MCF 10A (cell line): ENCODE data around the gene STK24. TPM values are rescaled to one million over a fixed set of nuclear protein-coding genes. Genes with fewer than 3 reads are reported as not detected.

Experiments used
- BruUV-seq: library from RNA; stranded (reverse); fragments of 400-500 nt; replicated peaks from 2 replicates; lab custom pipeline; 2021; lab: Mats Ljungman, UMichigan
- CTCF ChIA-PET: fragments of 300-600 bp; sonication (Branson Sonifier 250); formaldehyde crosslinking; extraction: SDS; loops from one replicate; lab custom pipeline; 2021; ENCODE audit warnings: antibody characterized with exemption, inconsistent platforms; lab: Yijun Ruan, JAX
- POLR2A ChIA-PET: fragments of 300-600, 350-650 bp; sonication (Branson Sonifier 250); formaldehyde crosslinking; extraction: SDS; loops from one replicate; lab custom pipeline; 2020; ENCODE audit warnings: antibody characterized with exemption, inconsistent platforms; lab: Yijun Ruan, JAX
- DNase-seq: peaks from one replicate; pipeline ENCODE4 v3.0.0-alpha.2; 2018; ENCODE audit not compliant: unreplicated experiment
- H3K27ac Mint-ChIP-seq: one replicate; pipeline ENCODE4 v1.8.0; 2022; ENCODE audit warnings: mild to moderate bottlenecking, low read depth, mixed read lengths; ENCODE audit not compliant: unreplicated experiment
- H3K27me3 Mint-ChIP-seq: one replicate; pipeline ENCODE4 v1.8.0; 2022; ENCODE audit warnings: mixed read lengths; ENCODE audit not compliant: insufficient read depth, unreplicated experiment
- H3K36me3 Mint-ChIP-seq: one replicate; pipeline ENCODE4 v1.8.0; 2022; ENCODE audit warnings: mild to moderate bottlenecking, moderate library complexity, mixed read lengths; ENCODE audit not compliant: insufficient read depth, unreplicated experiment
- H3K4me1 Mint-ChIP-seq: one replicate; pipeline ENCODE4 v1.8.0; 2022; ENCODE audit warnings: mixed read lengths; ENCODE audit not compliant: insufficient read depth, unreplicated experiment
- H3K4me3 Mint-ChIP-seq: one replicate; pipeline ENCODE4 v1.8.0; 2022; ENCODE audit warnings: mild to moderate bottlenecking, moderate library complexity, mixed read lengths; ENCODE audit not compliant: unreplicated experiment
- H3K9me3 Mint-ChIP-seq: one replicate; pipeline ENCODE4 v1.8.0; 2022; ENCODE audit warnings: mixed read lengths; ENCODE audit not compliant: unreplicated experiment
- intact Hi-C: fragments of 100-400 bp; cut with micrococcal nuclease; formaldehyde crosslinking; loops from 2 replicates; pipeline ENCODE4 v1.14.1; 2022
- total RNA-seq: library from RNA; stranded (reverse); gene quantifications from 2 replicates; pipeline ENCODE4 v1.2.3, GENCODE V29; 2022
- TF ChIP-seq, protein P1 (sequence below): fragments of 200-600 bp; IDR thresholded peaks from one replicate; pipeline ENCODE4 v1.8.0; 2022; ENCODE audit warnings: antibody characterized with exemption, mild to moderate bottlenecking; ENCODE audit not compliant: unreplicated experiment

The STK24 gene
- total RNA-seq, 1 experiment from 2014 or later: 200 TPM

DNA sequence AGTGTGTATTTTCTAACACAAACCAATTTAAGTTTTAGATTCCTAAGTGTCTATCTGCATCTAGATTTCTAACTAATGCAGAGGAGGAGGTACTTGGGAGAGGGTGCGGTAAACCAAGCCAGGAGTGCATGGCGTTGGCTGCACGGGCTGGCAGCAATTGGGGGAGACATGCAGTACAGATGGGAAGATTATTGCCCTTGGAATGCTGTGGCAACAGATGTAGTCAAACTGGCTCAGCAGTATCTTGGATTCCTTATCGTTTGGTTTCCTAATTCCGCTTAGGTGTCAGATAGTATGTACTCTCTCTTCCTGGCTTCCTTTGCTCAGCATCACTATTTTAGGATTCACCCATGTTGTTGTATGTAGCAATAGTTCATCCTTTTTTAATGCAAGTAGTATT lies 29.4 kb upstream of the STK24 start:
- no peak for DNase-seq
- Mint-ChIP-seq H3K36me3 (no peaks in the 10 kb centered on the region), H3K27me3 (peaks cover 12% of the 10 kb centered on the region), H3K4me1 (no peaks in the 10 kb centered on the region), H3K4me3 (no peak overlapping the region), H3K27ac (no peak overlapping the region), H3K9me3 (no peaks in the 10 kb centered on the region)
- TF ChIP-seq, protein P1, sequence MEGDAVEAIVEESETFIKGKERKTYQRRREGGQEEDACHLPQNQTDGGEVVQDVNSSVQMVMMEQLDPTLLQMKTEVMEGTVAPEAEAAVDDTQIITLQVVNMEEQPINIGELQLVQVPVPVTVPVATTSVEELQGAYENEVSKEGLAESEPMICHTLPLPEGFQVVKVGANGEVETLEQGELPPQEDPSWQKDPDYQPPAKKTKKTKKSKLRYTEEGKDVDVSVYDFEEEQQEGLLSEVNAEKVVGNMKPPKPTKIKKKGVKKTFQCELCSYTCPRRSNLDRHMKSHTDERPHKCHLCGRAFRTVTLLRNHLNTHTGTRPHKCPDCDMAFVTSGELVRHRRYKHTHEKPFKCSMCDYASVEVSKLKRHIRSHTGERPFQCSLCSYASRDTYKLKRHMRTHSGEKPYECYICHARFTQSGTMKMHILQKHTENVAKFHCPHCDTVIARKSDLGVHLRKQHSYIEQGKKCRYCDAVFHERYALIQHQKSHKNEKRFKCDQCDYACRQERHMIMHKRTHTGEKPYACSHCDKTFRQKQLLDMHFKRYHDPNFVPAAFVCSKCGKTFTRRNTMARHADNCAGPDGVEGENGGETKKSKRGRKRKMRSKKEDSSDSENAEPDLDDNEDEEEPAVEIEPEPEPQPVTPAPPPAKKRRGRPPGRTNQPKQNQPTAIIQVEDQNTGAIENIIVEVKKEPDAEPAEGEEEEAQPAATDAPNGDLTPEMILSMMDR: no peak
- ChIA-PET POLR2A (no interaction called here), CTCF (interaction anchor here (1.0 kb wide), 1 partner anchor 124 kb away, joined by 3 read pairs; no protein-coding TSS in a partner anchor)
- BruUV-seq: no TSS peak
- intact Hi-C loops: no loop called here

DNA sequence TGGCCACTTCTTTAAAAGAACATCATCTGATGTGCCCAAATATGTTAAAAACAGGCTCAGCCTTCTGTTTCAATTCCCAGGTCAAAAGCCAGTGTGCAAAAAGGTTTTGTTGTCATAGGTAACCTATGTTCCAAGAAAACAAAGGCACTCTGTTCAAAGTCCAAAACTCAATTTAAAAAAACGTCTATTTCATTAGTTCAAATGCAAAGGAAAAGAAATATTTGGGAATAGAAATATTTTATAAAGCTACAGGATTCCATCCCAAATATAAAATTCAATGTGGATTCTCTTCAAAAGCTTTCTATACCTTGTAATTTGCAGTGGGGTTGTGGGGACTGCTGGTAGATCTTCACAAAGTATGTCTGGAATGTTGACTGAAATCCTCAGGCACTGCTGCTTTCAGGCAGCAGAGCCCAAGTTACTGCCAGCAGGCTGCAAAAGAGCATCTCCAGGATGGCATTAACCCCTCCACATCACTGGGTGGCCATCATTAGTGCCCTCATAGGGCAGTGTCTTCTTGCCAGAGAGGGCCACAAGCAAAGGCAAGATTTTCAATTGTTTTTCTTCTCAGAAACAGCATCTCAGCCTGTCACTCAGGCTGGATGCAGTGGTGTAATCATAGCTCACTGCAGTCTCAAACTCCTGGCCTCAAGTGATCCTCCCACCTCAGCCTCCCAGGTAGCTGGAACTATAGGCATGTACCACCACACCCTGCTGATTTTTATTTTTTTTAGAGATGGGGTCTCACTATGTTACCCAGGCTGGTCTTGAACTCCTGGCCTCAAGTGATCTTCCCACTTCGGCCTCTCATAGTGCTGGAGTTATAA lies 22.8 kb upstream of the STK24 start:
- no TSS peak for BruUV-seq
- TF ChIP-seq, protein P1: no peak
- CTCF ChIA-PET: interaction anchor here (0.5 to 0.7 kb wide), 3 partner anchors 42 to 744 kb away, joined by 3 to 5 read pairs (median 3); no protein-coding TSS in a partner anchor
- Mint-ChIP-seq H3K4me3 (no peak overlapping the region), H3K27ac (no peak overlapping the region), H3K36me3 (no peaks in the 10 kb centered on the region), H3K27me3 (no peaks in the 10 kb centered on the region), H3K4me1 (no peaks in the 10 kb centered on the region), H3K9me3 (peaks cover 7% of the 10 kb centered on the region)
- no peak for DNase-seq
- POLR2A ChIA-PET: no interaction called here
- intact Hi-C loops: no loop called here

DNA sequence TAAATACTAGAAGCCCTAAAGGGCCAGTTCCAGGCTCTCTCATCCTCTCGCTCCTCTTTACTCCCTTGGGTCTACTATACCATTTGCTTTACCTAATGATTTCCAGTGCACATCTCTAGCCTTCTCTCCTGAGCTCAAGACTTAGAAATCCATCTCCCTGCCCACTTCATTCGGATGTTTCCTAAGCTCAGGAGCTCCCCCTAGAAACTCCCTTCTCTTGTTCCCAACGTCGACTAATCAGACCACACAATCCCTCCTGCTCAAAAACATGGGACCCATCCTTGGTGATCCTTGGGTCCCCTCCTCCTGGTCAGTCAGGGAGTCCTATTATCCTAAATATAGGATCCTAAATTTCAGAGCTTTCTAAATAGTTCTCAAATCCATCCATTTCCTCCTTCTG lies 21.1 kb upstream of the STK24 start:
- TF ChIP-seq, protein P1: no peak
- ChIA-PET POLR2A (no interaction called here), CTCF (interaction anchor here (0.8 kb wide), 1 partner anchor 56 kb away, joined by 3 read pairs; no protein-coding TSS in a partner anchor)
- no peak for DNase-seq
- no peaks in the 10 kb centered on the region for H3K27me3 Mint-ChIP-seq
- peaks cover 7% of the 10 kb centered on the region for H3K9me3 Mint-ChIP-seq
- intact Hi-C loops: no loop called here
- no TSS peak for BruUV-seq
- H3K4me1 Mint-ChIP-seq: no peaks in the 10 kb centered on the region
- no peak overlapping the region for H3K27ac Mint-ChIP-seq
- H3K4me3 Mint-ChIP-seq: no peak overlapping the region
- no peaks in the 10 kb centered on the region for H3K36me3 Mint-ChIP-seq

DNA sequence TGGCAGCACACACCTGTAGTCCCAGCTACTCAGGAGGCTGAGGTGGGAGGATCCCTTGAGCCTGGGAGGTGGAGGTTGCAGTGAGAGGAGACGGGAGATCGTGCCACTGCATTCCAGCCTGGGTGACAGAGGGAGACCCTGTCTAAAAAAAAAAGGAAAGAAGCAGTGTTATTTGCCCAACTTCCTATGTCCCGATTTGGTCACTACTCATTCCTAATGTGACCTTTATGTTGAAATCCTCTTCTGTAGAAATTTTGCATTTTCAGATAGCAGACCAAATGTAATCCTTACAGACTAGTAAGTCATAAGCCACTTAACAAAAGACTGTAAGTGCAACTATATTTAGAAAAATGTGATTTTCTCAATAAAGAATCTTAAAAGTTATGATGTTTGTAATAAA lies 18.2 kb upstream of the STK24 start:
- no peak for DNase-seq
- CTCF ChIA-PET: interaction anchor here (0.6 kb wide), 1 partner anchor 30 kb away, joined by 3 read pairs; no protein-coding TSS in a partner anchor
- Mint-ChIP-seq H3K9me3 (peaks cover 7% of the 10 kb centered on the region), H3K4me1 (no peaks in the 10 kb centered on the region), H3K27ac (no peak overlapping the region), H3K36me3 (no peaks in the 10 kb centered on the region), H3K4me3 (no peak overlapping the region), H3K27me3 (no peaks in the 10 kb centered on the region)
- POLR2A ChIA-PET: no interaction called here
- intact Hi-C loops: no loop called here
- BruUV-seq: no TSS peak
- TF ChIP-seq, protein P1: no peak
